ENCODE measurements around the gene UBC.

Gene UBC

DNA sequence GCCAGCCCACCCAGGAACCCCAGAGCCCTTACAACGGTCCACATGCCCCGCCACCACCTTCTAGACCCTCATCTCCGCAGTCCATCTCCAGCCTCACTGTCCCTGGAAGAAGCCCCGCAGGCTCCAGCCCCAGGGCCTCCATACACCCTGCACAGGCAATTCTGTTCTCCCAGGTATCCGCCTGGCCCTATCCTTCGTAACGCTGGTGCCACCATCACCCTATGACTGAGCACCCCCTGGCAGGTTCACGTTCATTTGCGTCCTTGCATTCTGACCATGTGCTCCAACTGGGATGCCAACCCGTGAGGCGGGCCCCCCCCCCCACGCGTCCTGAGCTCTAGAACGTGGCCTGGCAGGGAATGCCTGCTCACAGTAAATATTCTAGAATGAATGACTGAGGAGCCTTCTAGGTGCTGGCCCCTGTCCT lies 50.1 kb downstream of the UBC start:
- DNase-seq (ENCODE audit: low read depth): no peak

DNA sequence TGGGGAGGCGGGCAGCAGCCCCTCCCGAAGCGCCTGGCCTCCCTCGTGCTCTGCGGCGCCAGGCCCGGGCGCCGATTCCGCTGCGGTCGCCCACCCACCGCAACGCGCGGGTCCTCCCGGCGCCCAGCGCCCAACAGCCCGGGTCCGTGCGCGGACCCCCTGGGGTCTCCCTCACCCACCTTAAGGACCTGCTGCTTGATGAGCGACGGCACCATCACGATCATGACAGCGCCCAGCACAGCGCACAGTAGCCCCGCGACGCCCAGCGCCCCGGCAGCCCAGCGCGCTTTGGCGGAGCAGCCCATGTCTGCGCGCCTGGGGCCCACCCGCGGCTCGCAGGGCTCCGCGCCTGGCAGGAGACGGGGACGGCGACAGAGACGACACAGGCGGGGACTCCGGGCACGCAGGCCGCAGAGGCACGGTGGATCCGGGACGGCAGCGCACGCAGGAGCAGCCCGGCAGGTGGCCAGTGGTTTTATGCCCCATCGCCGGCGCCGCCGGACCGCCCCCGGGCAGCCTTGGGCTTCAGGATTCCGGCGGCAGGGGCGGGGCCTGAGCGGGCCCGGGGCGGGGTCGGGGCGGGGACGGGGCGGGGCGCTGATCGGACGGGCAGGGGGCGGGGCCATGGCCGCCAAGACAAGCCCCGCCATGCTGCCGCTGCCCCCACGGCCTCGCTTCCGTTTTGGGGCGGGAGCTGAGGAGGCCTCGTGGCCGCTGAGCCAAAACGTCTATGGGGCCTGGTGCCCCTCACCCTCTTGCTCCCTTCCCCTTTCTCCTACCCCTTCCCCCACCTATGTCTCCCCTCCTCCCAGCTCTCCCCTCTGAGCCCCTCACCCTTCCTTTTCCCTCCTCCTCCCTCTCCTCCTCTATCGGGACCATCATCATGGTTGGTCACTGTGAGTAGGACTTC lies 50.8 kb downstream of the UBC start, which contains the start of gene SCARB1:
SCARB1 (minus strand) TSS at position 449 of the 910 bp plus-strand sequence; CDS start at position 305, 144 bp downstream.
- peak; percentile 74 for DNase-seq (ENCODE audit: low read depth)

DNA sequence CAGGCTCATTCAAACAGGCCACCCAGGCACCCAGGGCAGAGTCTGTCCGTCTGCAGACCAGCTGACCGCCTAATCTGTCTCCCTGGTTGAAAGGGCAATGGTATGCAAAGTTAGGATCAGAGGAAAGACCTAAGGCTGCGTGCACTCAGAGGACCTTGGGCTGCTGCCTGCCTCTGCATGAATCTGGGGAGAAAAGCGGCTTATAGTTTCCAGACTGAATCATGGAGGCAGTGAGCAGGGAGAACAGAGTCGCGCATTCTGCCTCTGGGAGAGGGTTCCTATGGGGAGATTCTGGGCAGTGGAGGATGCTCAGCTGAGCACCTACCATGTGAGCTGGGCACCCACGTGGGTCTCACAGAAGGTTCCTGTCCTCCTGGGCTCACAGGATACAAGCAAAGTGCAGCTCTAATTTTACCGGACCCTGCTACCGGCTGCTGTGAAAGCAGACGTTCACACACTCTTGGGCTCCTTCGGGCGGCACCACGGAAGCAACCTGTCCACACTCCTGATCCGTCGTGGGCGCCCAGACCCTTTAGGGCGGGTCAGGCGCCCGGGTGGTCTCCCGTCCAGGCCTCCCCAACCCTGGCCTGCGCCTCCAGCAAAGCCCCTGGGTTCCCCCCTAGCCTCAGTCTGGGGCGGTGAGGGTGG lies 51.6 kb downstream of the UBC start:
- no peak for DNase-seq (ENCODE audit: low read depth)

DNA sequence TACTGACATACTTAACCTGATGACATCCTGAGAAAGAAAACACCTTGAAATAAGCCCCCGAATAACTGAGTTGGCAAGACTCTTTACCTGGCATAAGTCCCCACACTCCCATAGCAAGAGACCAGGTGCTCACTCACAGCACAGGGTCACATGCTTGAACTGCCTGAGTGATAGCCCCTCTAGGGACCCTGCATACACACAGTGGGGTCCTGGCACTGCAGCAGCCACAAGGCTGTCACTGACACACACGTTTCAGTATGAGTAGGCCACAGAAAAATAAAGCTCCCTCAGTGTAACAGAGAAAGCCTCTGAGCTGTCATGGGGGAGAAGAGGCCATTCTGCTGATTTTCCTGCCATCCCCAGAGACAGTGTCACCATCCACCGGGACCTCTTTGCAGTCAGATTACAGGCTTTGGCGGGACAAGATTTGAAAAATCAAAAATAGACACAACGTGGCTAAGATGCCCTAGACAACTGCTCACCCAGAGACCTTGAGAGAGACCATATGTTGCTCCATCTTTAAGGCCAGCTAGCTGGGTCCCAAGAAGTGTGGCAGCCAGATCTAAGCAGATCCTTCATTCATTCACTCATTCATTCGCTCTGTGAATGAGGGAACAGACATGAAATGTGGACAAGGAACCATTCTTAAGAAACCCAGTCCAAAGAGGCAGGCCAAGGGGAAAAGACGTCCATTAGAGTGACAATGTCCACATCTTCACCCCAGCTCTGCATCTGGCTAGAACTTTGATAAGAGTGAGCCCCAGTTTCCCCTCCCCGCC lies 52.4 kb downstream of the UBC start:
- DNase-seq (ENCODE audit: low read depth): no peak
